ENCODE results near the gene DACT1.

Gene DACT1

DNA sequence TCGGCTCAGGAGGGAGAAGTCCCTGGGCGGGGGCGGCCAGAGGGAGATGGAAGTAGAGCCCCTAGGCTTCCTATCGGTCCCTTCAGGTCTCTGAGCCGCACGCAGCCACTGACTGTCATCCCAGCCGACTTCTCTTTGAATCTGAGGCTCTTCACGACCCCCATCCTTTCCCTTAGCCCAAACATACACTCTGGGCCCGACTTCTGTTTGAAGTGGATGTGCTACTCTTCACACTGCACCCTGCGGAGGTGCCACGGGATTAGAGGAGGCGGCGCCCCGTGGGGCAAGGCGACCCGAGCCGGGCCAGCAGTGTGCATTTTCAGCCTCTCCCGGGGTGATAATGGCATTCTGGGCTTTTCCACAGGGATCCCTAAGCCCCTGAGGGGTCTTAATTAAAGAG is 6.0 kb upstream of the DACT1 start (continued):
- TF ChIP-seq RARB (CRISPR knock-in tag; IDR thresholded peaks at IDR 0.05): no peak
- no peak for TF ChIP-seq ZC3H10 (CRISPR knock-in tag; IDR thresholded peaks at IDR 0.05)
- TF ChIP-seq, protein P1, sequence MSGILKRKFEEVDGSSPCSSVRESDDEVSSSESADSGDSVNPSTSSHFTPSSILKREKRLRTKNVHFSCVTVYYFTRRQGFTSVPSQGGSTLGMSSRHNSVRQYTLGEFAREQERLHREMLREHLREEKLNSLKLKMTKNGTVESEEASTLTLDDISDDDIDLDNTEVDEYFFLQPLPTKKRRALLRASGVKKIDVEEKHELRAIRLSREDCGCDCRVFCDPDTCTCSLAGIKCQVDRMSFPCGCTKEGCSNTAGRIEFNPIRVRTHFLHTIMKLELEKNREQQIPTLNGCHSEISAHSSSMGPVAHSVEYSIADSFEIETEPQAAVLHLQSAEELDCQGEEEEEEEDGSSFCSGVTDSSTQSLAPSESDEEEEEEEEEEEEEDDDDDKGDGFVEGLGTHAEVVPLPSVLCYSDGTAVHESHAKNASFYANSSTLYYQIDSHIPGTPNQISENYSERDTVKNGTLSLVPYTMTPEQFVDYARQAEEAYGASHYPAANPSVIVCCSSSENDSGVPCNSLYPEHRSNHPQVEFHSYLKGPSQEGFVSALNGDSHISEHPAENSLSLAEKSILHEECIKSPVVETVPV (CRISPR knock-in tag; IDR thresholded peaks at IDR 0.05): no peak
- no peak for TF ChIP-seq SNAI2 (CRISPR knock-in tag; IDR thresholded peaks at IDR 0.05)
- no peak for TF ChIP-seq TOX (CRISPR knock-in tag; IDR thresholded peaks at IDR 0.05; ENCODE audit: borderline replicate concordance)
- no peak for TF ChIP-seq ZNF565 (CRISPR knock-in tag; conservative IDR thresholded peaks at IDR 0.05; ENCODE audit: low read depth)
- no peak for TF ChIP-seq ESRRG (CRISPR knock-in tag; IDR thresholded peaks at IDR 0.05)
- TF ChIP-seq, protein P2, sequence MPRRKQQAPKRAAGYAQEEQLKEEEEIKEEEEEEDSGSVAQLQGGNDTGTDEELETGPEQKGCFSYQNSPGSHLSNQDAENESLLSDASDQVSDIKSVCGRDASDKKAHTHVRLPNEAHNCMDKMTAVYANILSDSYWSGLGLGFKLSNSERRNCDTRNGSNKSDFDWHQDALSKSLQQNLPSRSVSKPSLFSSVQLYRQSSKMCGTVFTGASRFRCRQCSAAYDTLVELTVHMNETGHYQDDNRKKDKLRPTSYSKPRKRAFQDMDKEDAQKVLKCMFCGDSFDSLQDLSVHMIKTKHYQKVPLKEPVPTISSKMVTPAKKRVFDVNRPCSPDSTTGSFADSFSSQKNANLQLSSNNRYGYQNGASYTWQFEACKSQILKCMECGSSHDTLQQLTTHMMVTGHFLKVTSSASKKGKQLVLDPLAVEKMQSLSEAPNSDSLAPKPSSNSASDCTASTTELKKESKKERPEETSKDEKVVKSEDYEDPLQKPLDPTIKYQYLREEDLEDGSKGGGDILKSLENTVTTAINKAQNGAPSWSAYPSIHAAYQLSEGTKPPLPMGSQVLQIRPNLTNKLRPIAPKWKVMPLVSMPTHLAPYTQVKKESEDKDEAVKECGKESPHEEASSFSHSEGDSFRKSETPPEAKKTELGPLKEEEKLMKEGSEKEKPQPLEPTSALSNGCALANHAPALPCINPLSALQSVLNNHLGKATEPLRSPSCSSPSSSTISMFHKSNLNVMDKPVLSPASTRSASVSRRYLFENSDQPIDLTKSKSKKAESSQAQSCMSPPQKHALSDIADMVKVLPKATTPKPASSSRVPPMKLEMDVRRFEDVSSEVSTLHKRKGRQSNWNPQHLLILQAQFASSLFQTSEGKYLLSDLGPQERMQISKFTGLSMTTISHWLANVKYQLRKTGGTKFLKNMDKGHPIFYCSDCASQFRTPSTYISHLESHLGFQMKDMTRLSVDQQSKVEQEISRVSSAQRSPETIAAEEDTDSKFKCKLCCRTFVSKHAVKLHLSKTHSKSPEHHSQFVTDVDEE (CRISPR knock-in tag; IDR thresholded peaks at IDR 0.05): no peak
- TF ChIP-seq PPARA (CRISPR knock-in tag; IDR thresholded peaks at IDR 0.05; ENCODE audit: borderline replicate concordance): no peak

DNA sequence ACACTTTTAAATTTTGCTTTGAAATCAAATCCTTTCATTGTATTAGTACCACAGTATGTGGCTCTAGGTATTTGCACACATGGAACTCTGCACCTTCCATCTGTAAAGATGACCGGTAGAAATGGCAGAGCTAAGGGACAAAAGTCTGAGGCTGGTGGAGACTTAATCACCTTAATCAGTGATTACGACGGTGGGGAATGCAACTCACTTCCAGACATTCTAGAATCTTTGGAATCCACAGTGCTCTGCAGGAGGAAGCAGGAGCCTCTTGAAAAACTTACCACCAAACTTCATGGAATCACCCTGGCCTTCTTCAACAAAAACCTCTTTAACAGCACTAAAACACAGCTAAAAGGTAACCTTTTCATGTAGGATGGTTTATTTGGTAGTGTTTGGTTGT is 3.9 kb upstream of the DACT1 start:
- no peak for ATAC-seq
- TF ChIP-seq SNAI2 (CRISPR knock-in tag; IDR thresholded peaks at IDR 0.05) (no peak), TCF4 (CRISPR knock-in tag; IDR thresholded peaks at IDR 0.05; ENCODE audit: borderline replicate concordance) (no peak), ARNTL (CRISPR knock-in tag; IDR thresholded peaks at IDR 0.05; ENCODE audit: borderline replicate concordance, low read depth) (no peak), ZFP30 (CRISPR knock-in tag; IDR thresholded peaks at IDR 0.05) (no peak), ZC3H10 (CRISPR knock-in tag; IDR thresholded peaks at IDR 0.05) (no peak), ESRRG (CRISPR knock-in tag; IDR thresholded peaks at IDR 0.05) (no peak), RARB (CRISPR knock-in tag; IDR thresholded peaks at IDR 0.05) (no peak), CSDC2 (CRISPR knock-in tag; IDR thresholded peaks at IDR 0.05) (no peak), OSR1 (CRISPR knock-in tag; IDR thresholded peaks at IDR 0.05) (no peak), ZNF565 (CRISPR knock-in tag; conservative IDR thresholded peaks at IDR 0.05; ENCODE audit: low read depth) (no peak), ZNF70 (CRISPR knock-in tag; IDR thresholded peaks at IDR 0.05) (no peak)
- TF ChIP-seq, protein P3, sequence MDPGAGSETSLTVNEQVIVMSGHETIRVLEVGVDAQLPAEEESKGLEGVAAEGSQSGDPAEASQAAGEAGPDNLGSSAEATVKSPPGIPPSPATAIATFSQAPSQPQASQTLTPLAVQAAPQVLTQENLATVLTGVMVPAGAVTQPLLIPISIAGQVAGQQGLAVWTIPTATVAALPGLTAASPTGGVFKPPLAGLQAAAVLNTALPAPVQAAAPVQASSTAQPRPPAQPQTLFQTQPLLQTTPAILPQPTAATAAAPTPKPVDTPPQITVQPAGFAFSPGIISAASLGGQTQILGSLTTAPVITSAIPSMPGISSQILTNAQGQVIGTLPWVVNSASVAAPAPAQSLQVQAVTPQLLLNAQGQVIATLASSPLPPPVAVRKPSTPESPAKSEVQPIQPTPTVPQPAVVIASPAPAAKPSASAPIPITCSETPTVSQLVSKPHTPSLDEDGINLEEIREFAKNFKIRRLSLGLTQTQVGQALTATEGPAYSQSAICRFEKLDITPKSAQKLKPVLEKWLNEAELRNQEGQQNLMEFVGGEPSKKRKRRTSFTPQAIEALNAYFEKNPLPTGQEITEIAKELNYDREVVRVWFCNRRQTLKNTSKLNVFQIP (CRISPR knock-in tag; IDR thresholded peaks at IDR 0.05; ENCODE audit: borderline replicate concordance, low read depth): no peak
- TF ChIP-seq, protein P1 (CRISPR knock-in tag; IDR thresholded peaks at IDR 0.05): no peak
- TF ChIP-seq, protein P4, sequence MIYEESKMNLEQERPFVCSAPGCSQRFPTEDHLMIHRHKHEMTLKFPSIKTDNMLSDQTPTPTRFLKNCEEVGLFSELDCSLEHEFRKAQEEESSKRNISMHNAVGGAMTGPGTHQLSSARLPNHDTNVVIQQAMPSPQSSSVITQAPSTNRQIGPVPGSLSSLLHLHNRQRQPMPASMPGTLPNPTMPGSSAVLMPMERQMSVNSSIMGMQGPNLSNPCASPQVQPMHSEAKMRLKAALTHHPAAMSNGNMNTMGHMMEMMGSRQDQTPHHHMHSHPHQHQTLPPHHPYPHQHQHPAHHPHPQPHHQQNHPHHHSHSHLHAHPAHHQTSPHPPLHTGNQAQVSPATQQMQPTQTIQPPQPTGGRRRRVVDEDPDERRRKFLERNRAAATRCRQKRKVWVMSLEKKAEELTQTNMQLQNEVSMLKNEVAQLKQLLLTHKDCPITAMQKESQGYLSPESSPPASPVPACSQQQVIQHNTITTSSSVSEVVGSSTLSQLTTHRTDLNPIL (CRISPR knock-in tag; IDR thresholded peaks at IDR 0.05; ENCODE audit: low read depth): no peak

DNA sequence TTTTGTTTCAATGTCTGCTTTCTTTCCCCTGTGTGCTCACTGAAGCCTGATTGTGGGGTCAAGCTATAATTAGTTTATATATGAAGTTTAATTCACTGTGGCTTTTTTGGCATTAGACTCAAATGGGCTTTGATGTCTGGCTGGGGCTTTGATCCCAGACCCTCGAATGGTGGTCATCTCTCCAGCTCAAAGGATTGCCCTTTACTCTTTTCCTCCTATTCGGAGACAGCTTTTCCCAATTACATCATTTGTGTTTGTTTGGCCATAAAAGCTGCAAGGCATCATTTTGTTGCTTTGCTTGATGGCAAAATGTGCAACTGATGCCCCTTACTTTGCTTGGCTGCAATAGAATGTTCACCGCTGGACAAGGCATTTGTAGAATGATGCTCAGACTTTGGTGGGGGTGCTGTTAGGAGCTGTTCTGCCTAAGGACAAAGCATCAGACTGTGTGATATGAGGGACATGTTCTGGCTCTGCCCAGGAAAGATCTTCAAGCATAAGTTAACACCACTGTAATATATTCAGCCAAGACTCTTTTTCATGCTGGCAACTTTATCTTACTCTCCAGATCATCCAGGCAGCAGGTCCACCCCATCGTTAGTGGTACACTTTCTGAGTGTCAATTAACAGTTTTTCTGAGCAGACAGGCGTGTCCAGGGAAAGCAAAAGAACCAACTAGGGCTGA is 3.2 kb upstream of the DACT1 start:
- no peak for ATAC-seq
- TF ChIP-seq SNAI2 (CRISPR knock-in tag; IDR thresholded peaks at IDR 0.05) (no peak), TCF4 (CRISPR knock-in tag; IDR thresholded peaks at IDR 0.05; ENCODE audit: borderline replicate concordance) (no peak), ZFP3 (CRISPR knock-in tag; IDR thresholded peaks at IDR 0.05) (no peak), CSDC2 (CRISPR knock-in tag; IDR thresholded peaks at IDR 0.05) (no peak), PPARA (CRISPR knock-in tag; IDR thresholded peaks at IDR 0.05; ENCODE audit: borderline replicate concordance) (no peak), ARNTL (CRISPR knock-in tag; IDR thresholded peaks at IDR 0.05; ENCODE audit: borderline replicate concordance, low read depth) (no peak), ZFP30 (CRISPR knock-in tag; IDR thresholded peaks at IDR 0.05) (no peak), ZNF8 (CRISPR knock-in tag; IDR thresholded peaks at IDR 0.05) (no peak), ZC3H10 (CRISPR knock-in tag; IDR thresholded peaks at IDR 0.05) (no peak), RARB (CRISPR knock-in tag; IDR thresholded peaks at IDR 0.05) (no peak), OSR1 (CRISPR knock-in tag; IDR thresholded peaks at IDR 0.05) (no peak), ZNF70 (CRISPR knock-in tag; IDR thresholded peaks at IDR 0.05) (no peak), TOX (CRISPR knock-in tag; IDR thresholded peaks at IDR 0.05; ENCODE audit: borderline replicate concordance) (no peak)
- TF ChIP-seq, protein P2 (CRISPR knock-in tag; IDR thresholded peaks at IDR 0.05): no peak
- TF ChIP-seq, protein P3 (CRISPR knock-in tag; IDR thresholded peaks at IDR 0.05; ENCODE audit: borderline replicate concordance, low read depth): no peak
- TF ChIP-seq, protein P4 (CRISPR knock-in tag; IDR thresholded peaks at IDR 0.05; ENCODE audit: low read depth): no peak
